ENCODE data around the gene BTBD2.

The BTBD2 gene

GRCh38 chr19:1981253-1981652 lies 34.3 kb downstream of the BTBD2 start:
- no peak for DNase-seq

- no peak for DNase-seq
These were observed 34.7 kb downstream of the BTBD2 start for GRCh38 chr19:1980809-1981181.

GRCh38 chr19:1980091-1980808 lies 35.3 kb downstream of the BTBD2 start:
- DNase-seq = no peak

GRCh38 chr19:1979642-1980041 lies 35.9 kb downstream of the BTBD2 start:
- DNase-seq = no peak

- DNase-seq = no peak
These were observed 36.5 kb downstream of the BTBD2 start for GRCh38 chr19:1979017-1979416.

GRCh38 chr19:1978346-1978894 lies 37.1 kb downstream of the BTBD2 start:
- no peak for DNase-seq

GRCh38 chr19:1977120-1977519 lies 38.4 kb downstream of the BTBD2 start:
- DNase-seq = no peak

- DNase-seq = no peak
These were observed 40.4 kb downstream of the BTBD2 start for GRCh38 chr19:1975162-1975480.

GRCh38 chr19:1974381-1975161 lies 40.9 kb downstream of the BTBD2 start:
- no peak for DNase-seq

GRCh38 chr19:1970806-1971502 lies 44.6 kb downstream of the BTBD2 start:
- DNase-seq = no peak

- no peak for DNase-seq
These were observed 45.3 kb downstream of the BTBD2 start for GRCh38 chr19:1970003-1970805.

- no peak for DNase-seq
These were observed 46.1 kb downstream of the BTBD2 start for GRCh38 chr19:1969176-1970002.

- no peak for DNase-seq
These were observed 47.0 kb downstream of the BTBD2 start for GRCh38 chr19:1968279-1969175.

GRCh38 chr19:1967087-1967608 lies 48.4 kb downstream of the BTBD2 start:
- no peak for DNase-seq

- no peak for DNase-seq
These were observed 52.8 kb downstream of the BTBD2 start for GRCh38 chr19:1962674-1963073.

- DNase-seq = no peak
These were observed 54.3 kb downstream of the BTBD2 start for GRCh38 chr19:1961000-1961883.

GRCh38 chr19:1959928-1960589 lies 55.5 kb downstream of the BTBD2 start:
- DNase-seq = no peak

- DNase-seq = no peak
These were observed 57.8 kb downstream of the BTBD2 start for GRCh38 chr19:1957562-1958248.
